BLaER1 (cell line): ENCODE measurements around the gene SOX10.

Source experiments
- H3K27ac ChIP-seq: shearing (Covaris generic); formaldehyde crosslinking; 2 replicates; pipeline ENCODE4 v1.8.1; 2022
- H3K27me3 ChIP-seq: shearing (Covaris generic); formaldehyde crosslinking; 2 replicates; pipeline ENCODE4 v1.8.1; 2022
- H3K36me3 ChIP-seq: shearing (Covaris generic); formaldehyde crosslinking; 2 replicates; pipeline ENCODE4 v1.8.1; 2022
- H3K4me1 ChIP-seq: shearing (Covaris generic); formaldehyde crosslinking; 2 replicates; pipeline ENCODE4 v1.8.1; 2022
- H3K4me2 ChIP-seq: shearing (Covaris generic); formaldehyde crosslinking; 2 replicates; pipeline ENCODE4 v1.8.1; 2022
- H3K4me3 ChIP-seq: shearing (Covaris generic); formaldehyde crosslinking; 2 replicates; pipeline ENCODE4 v1.8.1; 2022
- H3K9ac ChIP-seq: shearing (Covaris generic); formaldehyde crosslinking; 2 replicates; pipeline ENCODE4 v1.8.1; 2022
- H3K9me3 ChIP-seq: shearing (Covaris generic); formaldehyde crosslinking; 2 replicates; pipeline ENCODE4 v1.8.1; 2022
- H4K20me1 ChIP-seq: shearing (Covaris generic); formaldehyde crosslinking; 2 replicates; pipeline ENCODE4 v1.8.1; 2022
- Cebpa-rat ChIP-seq: shearing (Covaris generic); IDR thresholded peaks from 2 replicates; pipeline ENCODE4 v1.8.1; 2022

SOX10 gene

GRCh38 chr22:37932401-37932800 is 52.0 kb downstream of the SOX10 start:
- peaks cover 66% of the 10 kb centered on the region for H4K20me1 ChIP-seq
- H3K36me3 ChIP-seq: peaks cover 57% of the 10 kb centered on the region
- peak overlapping the region; percentile 84 for H3K27ac ChIP-seq
- peak overlapping the region; percentile 68 for H3K9ac ChIP-seq
- H3K4me3 ChIP-seq: 0 out of 2 replicates have a peak overlapping the region, but pooled peaks have one; percentile 34
- peaks cover 98% of the 10 kb centered on the region for H3K4me1 ChIP-seq
- TF ChIP-seq Cebpa-rat: no peak
- no peaks in the 10 kb centered on the region for H3K9me3 ChIP-seq
- peak overlapping the region; percentile 99 for H3K4me2 ChIP-seq
- H3K27me3 ChIP-seq: no peaks in the 10 kb centered on the region

- no peak for TF ChIP-seq Cebpa-rat
- Histone ChIP-seq H3K4me3 (0 out of 2 replicates have a peak overlapping the region, but pooled peaks have one; percentile 34), H3K4me1 (peaks cover 98% of the 10 kb centered on the region), H3K4me2 (peak overlapping the region; percentile 99), H4K20me1 (peaks cover 70% of the 10 kb centered on the region), H3K9me3 (no peaks in the 10 kb centered on the region), H3K27ac (peak overlapping the region; percentile 84), H3K27me3 (no peaks in the 10 kb centered on the region), H3K9ac (peak overlapping the region; percentile 68), H3K36me3 (peaks cover 53% of the 10 kb centered on the region)
Measured at GRCh38 chr22:37931893-37932389, 52.4 kb downstream of the SOX10 start.

GRCh38 chr22:37930952-37931440 is 53.4 kb downstream of the SOX10 start:
- Histone ChIP-seq H3K4me3 (peak overlapping the region; percentile 47; the same call in 1 of the 2 replicates), H3K4me2 (peak overlapping the region; percentile 99), H3K27ac (peak overlapping the region; percentile 84), H3K27me3 (no peaks in the 10 kb centered on the region), H3K36me3 (peaks cover 43% of the 10 kb centered on the region), H3K4me1 (peaks cover 98% of the 10 kb centered on the region), H3K9ac (peak overlapping the region; percentile 68; the same call in 1 of the 2 replicates), H3K9me3 (no peaks in the 10 kb centered on the region), H4K20me1 (peaks cover 70% of the 10 kb centered on the region)
- no peak for TF ChIP-seq Cebpa-rat

GRCh38 chr22:37930270-37930951 is 53.9 kb downstream of the SOX10 start:
- no peaks in the 10 kb centered on the region for H3K9me3 ChIP-seq
- no peaks in the 10 kb centered on the region for H3K27me3 ChIP-seq
- peak overlapping the region; percentile 68 for H3K9ac ChIP-seq
- H3K27ac ChIP-seq: peak overlapping the region; percentile 84
- no peak for TF ChIP-seq Cebpa-rat
- H3K4me1 ChIP-seq: peaks cover 98% of the 10 kb centered on the region
- peaks cover 43% of the 10 kb centered on the region for H3K36me3 ChIP-seq
- H3K4me3 ChIP-seq: peak overlapping the region; percentile 47; the same call in 1 of the 2 replicates
- peaks cover 68% of the 10 kb centered on the region for H4K20me1 ChIP-seq
- peak overlapping the region; percentile 99 for H3K4me2 ChIP-seq

- Histone ChIP-seq H3K9ac (peak overlapping the region; percentile 68), H3K27ac (peak overlapping the region; percentile 84), H3K9me3 (no peaks in the 10 kb centered on the region), H3K4me3 (0 out of 2 replicates have a peak overlapping the region, but pooled peaks have one; percentile 11), H4K20me1 (peaks cover 68% of the 10 kb centered on the region), H3K36me3 (peaks cover 39% of the 10 kb centered on the region), H3K27me3 (no peaks in the 10 kb centered on the region), H3K4me1 (peaks cover 100% of the 10 kb centered on the region), H3K4me2 (peak overlapping the region; percentile 99)
- TF ChIP-seq Cebpa-rat: no peak
Measured at GRCh38 chr22:37929390-37929789, 55.0 kb downstream of the SOX10 start.

- no peaks in the 10 kb centered on the region for H3K9me3 ChIP-seq
- H3K27me3 ChIP-seq: no peaks in the 10 kb centered on the region
- H3K4me2 ChIP-seq: peak overlapping the region; percentile 99
- 0 out of 2 replicates have a peak overlapping the region, but pooled peaks have one; percentile 29 for H3K9ac ChIP-seq
- TF ChIP-seq Cebpa-rat: no peak
- H3K36me3 ChIP-seq: peaks cover 27% of the 10 kb centered on the region
- H4K20me1 ChIP-seq: peaks cover 56% of the 10 kb centered on the region
- H3K4me1 ChIP-seq: peaks cover 100% of the 10 kb centered on the region
- peak overlapping the region; percentile 90 for H3K27ac ChIP-seq
- peak overlapping the region; percentile 71 for H3K4me3 ChIP-seq
Measured at GRCh38 chr22:37927637-37927936, 56.8 kb downstream of the SOX10 start.

- H3K27me3 ChIP-seq: no peaks in the 10 kb centered on the region
- H3K4me1 ChIP-seq: peaks cover 96% of the 10 kb centered on the region
- H3K9me3 ChIP-seq: no peaks in the 10 kb centered on the region
- peak overlapping the region; percentile 80 for H3K9ac ChIP-seq
- H3K4me2 ChIP-seq: peak overlapping the region; percentile 99
- peaks cover 51% of the 10 kb centered on the region for H4K20me1 ChIP-seq
- TF ChIP-seq Cebpa-rat: no peak
- H3K4me3 ChIP-seq: peak overlapping the region; percentile 71
- H3K27ac ChIP-seq: peak overlapping the region; percentile 90
- peaks cover 22% of the 10 kb centered on the region for H3K36me3 ChIP-seq
Measured at GRCh38 chr22:37926771-37927636, 57.4 kb downstream of the SOX10 start.

- Histone ChIP-seq H4K20me1 (peaks cover 44% of the 10 kb centered on the region), H3K4me2 (peak overlapping the region; percentile 99), H3K4me1 (peaks cover 96% of the 10 kb centered on the region), H3K27me3 (no peaks in the 10 kb centered on the region), H3K9me3 (no peaks in the 10 kb centered on the region), H3K36me3 (peaks cover 27% of the 10 kb centered on the region), H3K4me3 (peak overlapping the region; percentile 71), H3K27ac (peak overlapping the region; percentile 90), H3K9ac (peak overlapping the region; percentile 80)
- TF ChIP-seq Cebpa-rat: no peak
Measured at GRCh38 chr22:37926358-37926757, 58.0 kb downstream of the SOX10 start.

GRCh38 chr22:37925767-37926166 is 58.6 kb downstream of the SOX10 start:
- H3K4me3 ChIP-seq: peak overlapping the region; percentile 71
- H4K20me1 ChIP-seq: peaks cover 39% of the 10 kb centered on the region
- peaks cover 96% of the 10 kb centered on the region for H3K4me1 ChIP-seq
- H3K27ac ChIP-seq: peak overlapping the region; percentile 90
- H3K36me3 ChIP-seq: peaks cover 32% of the 10 kb centered on the region
- peak overlapping the region; percentile 80 for H3K9ac ChIP-seq
- TF ChIP-seq Cebpa-rat: no peak
- H3K27me3 ChIP-seq: no peaks in the 10 kb centered on the region
- peak overlapping the region; percentile 99 for H3K4me2 ChIP-seq
- no peaks in the 10 kb centered on the region for H3K9me3 ChIP-seq
